ENCODE results near the gene CD4.

CD4 gene

DNA sequence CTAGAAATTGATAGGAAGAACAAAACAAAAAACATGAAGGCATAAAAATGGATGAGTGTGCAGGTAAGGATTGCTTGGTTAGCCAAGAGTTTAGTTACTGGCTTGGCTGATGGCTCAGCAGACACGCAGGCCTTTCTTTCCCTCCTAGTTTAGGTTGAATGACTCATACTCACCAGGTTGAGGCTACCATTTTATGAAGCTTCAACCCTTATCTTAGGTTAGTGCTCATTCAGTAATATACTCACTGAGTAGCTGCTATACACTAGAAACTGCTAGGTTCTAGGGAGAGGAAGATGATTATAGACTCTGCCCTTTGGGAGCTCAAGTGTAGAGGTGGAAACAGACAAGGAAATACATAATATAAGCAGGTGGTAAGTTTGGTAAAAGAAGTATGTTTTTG lies 44.9 kb downstream of the CD4 start:
- H3K9me2 ChIP-seq (replicated peaks; ENCODE audit: insufficient read depth, low read length), result no peaks in the 10 kb centered on the region
- TF ChIP-seq CTCF (IDR thresholded peaks at IDR 0.05; ENCODE audit: insufficient read depth, low read length, poor library complexity, severe bottlenecking), result no peak
- no peak overlapping the region for H3K27ac ChIP-seq (ENCODE audit: low read depth, low read length)
- H3K4me2 ChIP-seq (ENCODE audit: low read depth, low read length, poor library complexity, severe bottlenecking), result no peak overlapping the region
- H3K27me3 ChIP-seq (ENCODE audit: low read length), result no peaks in the 10 kb centered on the region
- H2AFZ ChIP-seq (ENCODE audit: low read depth, low read length, severe bottlenecking), result no peak overlapping the region
- H3K4me3 ChIP-seq (ENCODE audit: insufficient read depth, low read length, poor library complexity, severe bottlenecking), result no peak overlapping the region
- no peaks in the 10 kb centered on the region for H3K36me3 ChIP-seq (ENCODE audit: low read length)
- no peaks in the 10 kb centered on the region for H3K9me3 ChIP-seq (ENCODE audit: insufficient read depth, low read length)
- H3K79me2 ChIP-seq (ENCODE audit: insufficient read depth, low read length), result no peaks in the 10 kb centered on the region
- H3F3A ChIP-seq (ENCODE audit: insufficient read depth), result no peaks in the 10 kb centered on the region
- H3K9ac ChIP-seq (ENCODE audit: low read length), result no peak overlapping the region
- H4K20me1 ChIP-seq (ENCODE audit: low read depth, low read length), result no peaks in the 10 kb centered on the region

DNA sequence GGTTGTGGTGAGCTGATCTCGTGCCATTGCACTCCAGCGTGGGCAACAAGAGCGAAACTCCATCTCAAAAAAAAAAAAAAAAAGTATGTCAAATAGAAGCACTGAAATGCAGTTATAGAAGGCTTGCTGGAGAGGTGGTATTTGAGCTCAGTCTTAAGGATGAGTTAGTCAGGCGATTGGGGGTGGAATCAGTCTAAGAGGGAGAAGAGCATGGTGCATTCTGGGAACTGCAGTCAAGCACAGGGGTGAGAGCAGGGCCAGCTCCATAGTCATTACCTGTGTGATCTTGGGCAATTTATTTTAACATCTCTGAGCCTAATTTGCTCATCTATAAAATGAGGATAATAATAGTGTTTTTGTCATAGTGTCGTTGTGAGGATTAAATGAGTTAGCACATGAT lies 45.5 kb downstream of the CD4 start:
- H4K20me1 ChIP-seq (ENCODE audit: low read depth, low read length), result no peaks in the 10 kb centered on the region
- H3K9me3 ChIP-seq (ENCODE audit: insufficient read depth, low read length), result no peaks in the 10 kb centered on the region
- H3F3A ChIP-seq (ENCODE audit: insufficient read depth), result no peaks in the 10 kb centered on the region
- H2AFZ ChIP-seq (ENCODE audit: low read depth, low read length, severe bottlenecking), result no peak overlapping the region
- H3K4me3 ChIP-seq (ENCODE audit: insufficient read depth, low read length, poor library complexity, severe bottlenecking), result no peak overlapping the region
- no peaks in the 10 kb centered on the region for H3K27me3 ChIP-seq (ENCODE audit: low read length)
- H3K9ac ChIP-seq (ENCODE audit: low read length), result no peak overlapping the region
- H3K9me2 ChIP-seq (replicated peaks; ENCODE audit: insufficient read depth, low read length), result no peaks in the 10 kb centered on the region
- TF ChIP-seq CTCF (IDR thresholded peaks at IDR 0.05; ENCODE audit: insufficient read depth, low read length, poor library complexity, severe bottlenecking), result no peak
- TF ChIP-seq EZH2phosphoT487 (conservative IDR thresholded peaks at IDR 0.05; ENCODE audit: low read length), result no peak
- H3K79me2 ChIP-seq (ENCODE audit: insufficient read depth, low read length), result no peaks in the 10 kb centered on the region
- no peak overlapping the region for H3K4me2 ChIP-seq (ENCODE audit: low read depth, low read length, poor library complexity, severe bottlenecking)
- no peak overlapping the region for H3K27ac ChIP-seq (ENCODE audit: low read depth, low read length)
- H3K36me3 ChIP-seq (ENCODE audit: low read length), result no peaks in the 10 kb centered on the region

DNA sequence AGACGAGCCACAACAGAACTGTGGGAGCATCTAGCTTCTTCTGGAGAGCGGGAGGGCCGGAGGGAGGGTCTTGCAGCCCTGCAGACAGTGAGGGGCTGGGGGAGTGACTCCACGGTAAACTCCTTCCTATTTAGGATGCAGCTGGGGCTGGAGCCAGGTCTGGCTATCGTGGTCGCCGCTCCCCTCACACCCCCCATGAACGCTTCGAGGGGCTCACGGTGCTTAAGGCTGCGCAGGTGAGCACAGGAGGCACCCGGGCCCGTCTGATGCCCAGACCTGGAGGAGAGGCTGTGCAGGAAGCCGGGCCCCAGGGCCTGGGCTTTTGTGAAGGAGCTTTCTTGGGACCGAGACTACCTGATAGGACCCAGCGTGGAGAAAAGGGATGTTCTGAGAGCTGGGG lies 47.5 kb downstream of the CD4 start:
- TF ChIP-seq EZH2phosphoT487 (conservative IDR thresholded peaks at IDR 0.05; ENCODE audit: low read length) (no peak), CTCF (IDR thresholded peaks at IDR 0.05; ENCODE audit: insufficient read depth, low read length, poor library complexity, severe bottlenecking) (no peak)
- H3K27ac ChIP-seq (ENCODE audit: low read depth, low read length), result no peak overlapping the region
- H3K4me3 ChIP-seq (ENCODE audit: insufficient read depth, low read length, poor library complexity, severe bottlenecking), result no peak overlapping the region
- no peaks in the 10 kb centered on the region for H3K9me2 ChIP-seq (replicated peaks; ENCODE audit: insufficient read depth, low read length)
- H3K36me3 ChIP-seq (ENCODE audit: low read length), result no peaks in the 10 kb centered on the region
- no peaks in the 10 kb centered on the region for H3K79me2 ChIP-seq (ENCODE audit: insufficient read depth, low read length)
- H3F3A ChIP-seq (ENCODE audit: insufficient read depth), result no peaks in the 10 kb centered on the region
- H3K9me3 ChIP-seq (ENCODE audit: insufficient read depth, low read length), result no peaks in the 10 kb centered on the region
- H4K20me1 ChIP-seq (ENCODE audit: low read depth, low read length), result no peaks in the 10 kb centered on the region
- no peak overlapping the region for H3K9ac ChIP-seq (ENCODE audit: low read length)
- H3K27me3 ChIP-seq (ENCODE audit: low read length), result no peaks in the 10 kb centered on the region
- H2AFZ ChIP-seq (ENCODE audit: low read depth, low read length, severe bottlenecking), result no peak overlapping the region
- no peak overlapping the region for H3K4me2 ChIP-seq (ENCODE audit: low read depth, low read length, poor library complexity, severe bottlenecking)
